Esophagus muscularis mucosa (tissue), 3 donors: ENCODE data around the gene UBE2E2.

Experiments
- POLR2A ChIP-seq: fragments of 450-650 bp; IDR thresholded peaks from one replicate; pipeline ENCODE4 v1.6.1; 2017; ENCODE audit warnings: antibody characterized with exemption, moderate library complexity, mild to moderate bottlenecking, low read depth
- TF ChIP-seq, protein P1 (sequence below), 3 experiments: fragments of 200-600 bp in 2 of 3; fragments of 450-650 bp in 1 of 3; sonication (generic) in 2 of 3; IDR thresholded peaks; one replicate each; pipeline ENCODE4 v1.5.1; 2017 to 2019; ENCODE audit warnings: antibody characterized with exemption in 3 of 3, mild to moderate bottlenecking in 2 of 3, moderate library complexity in 1 of 3

- TF ChIP-seq, protein P1, sequence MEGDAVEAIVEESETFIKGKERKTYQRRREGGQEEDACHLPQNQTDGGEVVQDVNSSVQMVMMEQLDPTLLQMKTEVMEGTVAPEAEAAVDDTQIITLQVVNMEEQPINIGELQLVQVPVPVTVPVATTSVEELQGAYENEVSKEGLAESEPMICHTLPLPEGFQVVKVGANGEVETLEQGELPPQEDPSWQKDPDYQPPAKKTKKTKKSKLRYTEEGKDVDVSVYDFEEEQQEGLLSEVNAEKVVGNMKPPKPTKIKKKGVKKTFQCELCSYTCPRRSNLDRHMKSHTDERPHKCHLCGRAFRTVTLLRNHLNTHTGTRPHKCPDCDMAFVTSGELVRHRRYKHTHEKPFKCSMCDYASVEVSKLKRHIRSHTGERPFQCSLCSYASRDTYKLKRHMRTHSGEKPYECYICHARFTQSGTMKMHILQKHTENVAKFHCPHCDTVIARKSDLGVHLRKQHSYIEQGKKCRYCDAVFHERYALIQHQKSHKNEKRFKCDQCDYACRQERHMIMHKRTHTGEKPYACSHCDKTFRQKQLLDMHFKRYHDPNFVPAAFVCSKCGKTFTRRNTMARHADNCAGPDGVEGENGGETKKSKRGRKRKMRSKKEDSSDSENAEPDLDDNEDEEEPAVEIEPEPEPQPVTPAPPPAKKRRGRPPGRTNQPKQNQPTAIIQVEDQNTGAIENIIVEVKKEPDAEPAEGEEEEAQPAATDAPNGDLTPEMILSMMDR (IDR thresholded peaks at IDR 0.05): no peak
- TF ChIP-seq POLR2A: no peak
Measured at GRCh38 chr3:23459465-23459864, 256.3 kb downstream of the UBE2E2 start.
